ENCODE results near the gene MRPS15. TPM values are rescaled to one million over a fixed set of nuclear protein-coding genes. Genes with fewer than 3 reads are reported as not detected.

MRPS15 gene
- total RNA-seq, 1 experiment from 2014 or later: 113 TPM

GRCh38 chr1:36414384-36414783 is 49.8 kb downstream of the MRPS15 start:
- Histone ChIP-seq H3K27ac (ENCODE audit: low read length) (no peak overlapping the region), H3K4me3 (ENCODE audit: low read depth in 2 of 2, low read length in 2 of 2) (no peak overlapping the region), H3K27me3 (ENCODE audit: control insufficient read depth, insufficient read depth, low read length) (no peaks in the 10 kb centered on the region), H3K9me3 (ENCODE audit: control insufficient read depth, insufficient read depth, low read depth, low read length) (no peaks in the 10 kb centered on the region), H3K36me3 (ENCODE audit: control insufficient read depth, insufficient read depth, low read length) (no peaks in the 10 kb centered on the region), H3K4me1 (ENCODE audit: control insufficient read depth, insufficient read depth, low read length) (no peaks in the 10 kb centered on the region)
- in situ Hi-C loops (cut with HindIII; ENCODE audit: low pct_unique_long_range_greater_than_20kb, low sequenced_read_pairs): no loop called here
- BruUV-seq (replicated peaks): no TSS peak
- CTCF ChIA-PET: no interaction called here
- intact Hi-C loops (cut with micrococcal nuclease; ENCODE audit: unreplicated experiment): no loop called here
- POLR2A ChIA-PET: no interaction called here
- DNase-seq (ENCODE audit: low read depth, low spot score): no peak
- TF ChIP-seq CTCF (IDR thresholded peaks at IDR 0.05): no peak
- TF ChIP-seq TCF7L2 (IDR thresholded peaks at IDR 0.05; ENCODE audit: low read depth, low read length): no peak
- TF ChIP-seq REST (IDR thresholded peaks at IDR 0.05; ENCODE audit: insufficient read depth in 1 of 2, low read depth in 2 of 2, low read length in 1 of 2): no peak
- no peak for TF ChIP-seq SIN3A (IDR thresholded peaks at IDR 0.05; ENCODE audit: borderline replicate concordance, insufficient read depth, low read depth, low read length)
- no peak for TF ChIP-seq POLR2AphosphoS5 (IDR thresholded peaks at IDR 0.05; ENCODE audit: low read depth, low read length)
- no peak for ATAC-seq

GRCh38 chr1:36411674-36412648 is 52.2 kb downstream of the MRPS15 start:
- no peak for DNase-seq (ENCODE audit: low read depth, low spot score)
- CTCF ChIA-PET: no interaction called here

GRCh38 chr1:36408479-36408878 is 55.7 kb downstream of the MRPS15 start:
- ChIA-PET CTCF (interaction anchor here (0.7 to 0.8 kb wide), 2 partner anchors 13 to 86 kb away, joined by 4 to 6 read pairs; no protein-coding TSS in a partner anchor), POLR2A (interaction anchor here (0.5 kb wide), 1 partner anchor 216 kb away, joined by 3 read pairs; no protein-coding TSS in a partner anchor)
- no peak overlapping the region for H3K27ac ChIP-seq (ENCODE audit: low read length)
- H3K9me3 ChIP-seq (ENCODE audit: control insufficient read depth, insufficient read depth, low read depth, low read length): no peaks in the 10 kb centered on the region
- TF ChIP-seq POLR2AphosphoS5 (IDR thresholded peaks at IDR 0.05; ENCODE audit: low read depth, low read length) (no peak), CTCF (IDR thresholded peaks at IDR 0.05) (no peak), SIN3A (IDR thresholded peaks at IDR 0.05; ENCODE audit: borderline replicate concordance, insufficient read depth, low read depth, low read length) (no peak), TCF7L2 (IDR thresholded peaks at IDR 0.05; ENCODE audit: low read depth, low read length) (no peak), REST (IDR thresholded peaks at IDR 0.05; ENCODE audit: insufficient read depth in 1 of 2, low read depth in 2 of 2, low read length in 1 of 2) (no peak)
- H3K27me3 ChIP-seq (ENCODE audit: control insufficient read depth, insufficient read depth, low read length): no peaks in the 10 kb centered on the region
- H3K4me1 ChIP-seq (ENCODE audit: control insufficient read depth, insufficient read depth, low read length): no peaks in the 10 kb centered on the region
- H3K4me3 ChIP-seq (ENCODE audit: low read depth in 2 of 2, low read length in 2 of 2): no peak overlapping the region
- ATAC-seq: peak; percentile 76
- intact Hi-C loops (cut with micrococcal nuclease; ENCODE audit: unreplicated experiment): no loop called here
- DNase-seq (ENCODE audit: low read depth, low spot score): no peak
- no TSS peak for BruUV-seq (replicated peaks)
- H3K36me3 ChIP-seq (ENCODE audit: control insufficient read depth, insufficient read depth, low read length): no peaks in the 10 kb centered on the region
- in situ Hi-C loops (cut with HindIII; ENCODE audit: low pct_unique_long_range_greater_than_20kb, low sequenced_read_pairs): no loop called here

More at GRCh38 chr1:36411674-36412648, 52.2 kb downstream of the MRPS15 start:
- in situ Hi-C loops (cut with HindIII; ENCODE audit: low pct_unique_long_range_greater_than_20kb, low sequenced_read_pairs) (no loop called here), intact Hi-C loops (cut with micrococcal nuclease; ENCODE audit: unreplicated experiment) (no loop called here)
- no peaks in the 10 kb centered on the region for H3K4me1 ChIP-seq (ENCODE audit: control insufficient read depth, insufficient read depth, low read length)
- H3K4me3 ChIP-seq (ENCODE audit: low read depth in 2 of 2, low read length in 2 of 2): no peak overlapping the region
- no TSS peak for BruUV-seq (replicated peaks)
- H3K27ac ChIP-seq (ENCODE audit: low read length): no peak overlapping the region
- no peaks in the 10 kb centered on the region for H3K9me3 ChIP-seq (ENCODE audit: control insufficient read depth, insufficient read depth, low read depth, low read length)
- POLR2A ChIA-PET: interaction anchor here (0.5 to 0.6 kb wide), 2 partner anchors 20 to 265 kb away, joined by 7 to 13 read pairs; no protein-coding TSS in a partner anchor
- no peaks in the 10 kb centered on the region for H3K36me3 ChIP-seq (ENCODE audit: control insufficient read depth, insufficient read depth, low read length)
- TF ChIP-seq TCF7L2 (IDR thresholded peaks at IDR 0.05; ENCODE audit: low read depth, low read length): no peak
- no peak for ATAC-seq
- H3K27me3 ChIP-seq (ENCODE audit: control insufficient read depth, insufficient read depth, low read length): no peaks in the 10 kb centered on the region
